HFFc6 (cell line): ENCODE results near the gene KCNC4. TPM values are rescaled to one million over a fixed set of nuclear protein-coding genes. Genes with fewer than 3 reads are reported as not detected.

Experiments
- DNase-seq: peaks from one replicate; pipeline ENCODE4 v3.0.0-alpha.2; 2018
- H3K27ac Mint-ChIP-seq: 2 replicates; pipeline ENCODE4 v1.8.0; 2020; ENCODE audit warnings: mild to moderate bottlenecking, mixed read lengths
- H3K27me3 Mint-ChIP-seq: 2 replicates; pipeline ENCODE4 v1.8.0; 2021; ENCODE audit warnings: mild to moderate bottlenecking, moderate library complexity, mixed read lengths; ENCODE audit not compliant: insufficient read depth
- H3K36me3 Mint-ChIP-seq: 2 replicates; pipeline ENCODE4 v1.8.0; 2021; ENCODE audit warnings: low read depth, mixed read lengths
- H3K4me1 Mint-ChIP-seq: 2 replicates; pipeline ENCODE4 v1.8.0; 2020; ENCODE audit warnings: low read depth, mixed read lengths
- H3K4me3 Mint-ChIP-seq: 2 replicates; pipeline ENCODE4 v1.8.0; 2020; ENCODE audit warnings: mild to moderate bottlenecking, moderate library complexity, mixed read lengths
- H3K9me3 Mint-ChIP-seq: 2 replicates; pipeline ENCODE4 v1.8.0; 2020; ENCODE audit warnings: mild to moderate bottlenecking, mixed read lengths
- CTCF ChIP-seq: fragments of 200-600 bp; sonication (generic); IDR thresholded peaks from 2 replicates; pipeline ENCODE4 v1.5.0; 2021; ENCODE audit warnings: antibody characterized with exemption, mild to moderate bottlenecking
- long read RNA-seq: library from polyadenylated mRNA; unstranded; transcript quantifications from one replicate; pipeline ENCODE4 v2.0.0, GENCODE V29; 2019
- total RNA-seq, 6 experiments: library from RNA; stranded (reverse); fragmentation: NEBNext Ultra II Directional; extraction: Animal tissue kit (Norgen Biotek cat#: 25700); gene quantifications; 2 replicates in 1 of 6; 3 replicates in 5 of 6; pipeline ENCODE4 v1.2.3, GENCODE V29; 2021

The KCNC4 gene
- 10 to 100 TPM in 4 of 6 experiments, 1 to 10 TPM in 2; 8.8 to 22.6 (median 11.2) TPM for total RNA-seq
- long read RNA-seq, partial matches to known transcripts = 0 of 4 reads
- long read RNA-seq, other reads (novel, unspliced or antisense) = 3 of 4 reads

- H3K27ac Mint-ChIP-seq = peak within 1 kb of the TSS; percentile 72
- DNase-seq = peak; percentile 76
- no peaks in the 10 kb centered on the region for H3K9me3 Mint-ChIP-seq
- TF ChIP-seq CTCF = 0 out of 2 replicates have a peak, but pooled peaks have one; percentile 8
- H3K36me3 Mint-ChIP-seq = no peaks in the 10 kb centered on the region
- H3K4me1 Mint-ChIP-seq = peaks cover 38% of the 10 kb centered on the region
- peaks cover 2% of the 10 kb centered on the region; the same call in 1 of the 2 replicates for H3K27me3 Mint-ChIP-seq
- peak within 1 kb of the TSS; percentile 86 for H3K4me3 Mint-ChIP-seq
Measured at GRCh38 chr1:110209715-110210603, at the start of gene KCNC4. Gene KCNC4, plus strand, starts transcription at chr1:110210314. Its CDS starts 1,186 bp downstream, at chr1:110211500.

GRCh38 chr1:110160538-110161100, 49.5 kb upstream of the KCNC4 start:
- Mint-ChIP-seq H3K36me3 (0 out of 2 replicates have a peak, but pooled peaks cover 6% of the 10 kb centered on the region), H3K4me3 (no peak overlapping the region), H3K9me3 (no peaks in the 10 kb centered on the region), H3K27ac (no peak overlapping the region), H3K27me3 (peaks cover 32% of the 10 kb centered on the region), H3K4me1 (no peaks in the 10 kb centered on the region)
- TF ChIP-seq CTCF = no peak
- DNase-seq = no peak

GRCh38 chr1:110161165-110161564, 48.9 kb upstream of the KCNC4 start:
- no peak for TF ChIP-seq CTCF
- no peaks in the 10 kb centered on the region for H3K9me3 Mint-ChIP-seq
- H3K27me3 Mint-ChIP-seq = peaks cover 32% of the 10 kb centered on the region
- H3K4me3 Mint-ChIP-seq = no peak overlapping the region
- DNase-seq = no peak
- H3K36me3 Mint-ChIP-seq = 0 out of 2 replicates have a peak, but pooled peaks cover 6% of the 10 kb centered on the region
- no peaks in the 10 kb centered on the region for H3K4me1 Mint-ChIP-seq
- no peak overlapping the region for H3K27ac Mint-ChIP-seq

GRCh38 chr1:110161849-110162248, 48.3 kb upstream of the KCNC4 start:
- H3K27me3 Mint-ChIP-seq = peaks cover 39% of the 10 kb centered on the region
- no peak for TF ChIP-seq CTCF
- no peak overlapping the region for H3K4me3 Mint-ChIP-seq
- H3K36me3 Mint-ChIP-seq = 0 out of 2 replicates have a peak, but pooled peaks cover 6% of the 10 kb centered on the region
- no peak overlapping the region for H3K27ac Mint-ChIP-seq
- no peak for DNase-seq
- no peaks in the 10 kb centered on the region for H3K9me3 Mint-ChIP-seq
- H3K4me1 Mint-ChIP-seq = no peaks in the 10 kb centered on the region

GRCh38 chr1:110163591-110163990, 46.5 kb upstream of the KCNC4 start:
- Mint-ChIP-seq H3K9me3 (no peaks in the 10 kb centered on the region), H3K27ac (no peak overlapping the region), H3K36me3 (0 out of 2 replicates have a peak, but pooled peaks cover 6% of the 10 kb centered on the region), H3K4me3 (no peak overlapping the region), H3K4me1 (no peaks in the 10 kb centered on the region), H3K27me3 (peaks cover 41% of the 10 kb centered on the region)
- no peak for TF ChIP-seq CTCF
- DNase-seq = no peak
